Natural killer cell (primary cell): Measurements from ENCODE around the gene RAPGEF4. TPM values are rescaled to one million over a fixed set of nuclear protein-coding genes. Genes with fewer than 3 reads are reported as not detected.

Source experiments
- ATAC-seq, 3 donors: fragments of 150-1000 bp in 2 of 3; fragments of 200-7000 bp in 1 of 3; cut with Tn5 transposase; 1 replicate in 1 of 3; 2 replicates in 2 of 3; pipeline ENCODE4 v1.10.0; 2021; ENCODE audit warnings: mild to moderate bottlenecking in 2 of 3, moderate library complexity in 2 of 3
- DNase-seq, 2 donors: peaks; one replicate each; pipeline versions ENCODE4 v3.0.0 to v3.0.0-alpha.2; 2013 to 2021; ENCODE audit warnings: mixed read lengths in 1 of 2
- H3K27ac ChIP-seq: one replicate; pipeline ENCODE4 v1.5.1; 2013; ENCODE audit warnings: mild to moderate bottlenecking, low read length
- H3K27me3 ChIP-seq: one replicate; pipeline ENCODE4 v1.6.1; 2013; ENCODE audit warnings: low read length; ENCODE audit not compliant: control insufficient read depth, insufficient read depth
- H3K36me3 ChIP-seq: one replicate; pipeline ENCODE4 v1.6.1; 2013; ENCODE audit warnings: low read length; ENCODE audit not compliant: control insufficient read depth, insufficient read depth
- H3K4me1 ChIP-seq: one replicate; pipeline ENCODE4 v1.6.1; 2013; ENCODE audit warnings: low read length; ENCODE audit not compliant: control insufficient read depth, insufficient read depth
- H3K4me3 ChIP-seq: one replicate; pipeline ENCODE4 v1.5.1; 2013; ENCODE audit warnings: low read length
- H3K9me3 ChIP-seq: one replicate; pipeline ENCODE4 v1.6.1; 2013; ENCODE audit warnings: low read length; ENCODE audit not compliant: control insufficient read depth, insufficient read depth
- H3K27ac Mint-ChIP-seq, 2 donors: one replicate each; pipeline ENCODE4 v1.8.0; 2022; ENCODE audit warnings: mild to moderate bottlenecking in 2 of 2, mixed read lengths in 2 of 2, moderate library complexity in 1 of 2
- H3K27me3 Mint-ChIP-seq, 2 donors: one replicate each; pipeline ENCODE4 v1.8.0; 2022; ENCODE audit warnings: low read depth in 2 of 2, mixed read lengths in 2 of 2
- H3K36me3 Mint-ChIP-seq: one replicate; pipeline ENCODE4 v1.8.0; 2022; ENCODE audit warnings: mixed read lengths
- H3K4me1 Mint-ChIP-seq, 2 donors: one replicate each; pipeline ENCODE4 v1.8.0; 2022; ENCODE audit warnings: mixed read lengths in 2 of 2
- H3K4me3 Mint-ChIP-seq: one replicate; pipeline ENCODE4 v1.8.0; 2022; ENCODE audit warnings: mild to moderate bottlenecking, moderate library complexity, mixed read lengths
- H3K9me3 Mint-ChIP-seq, 2 donors: one replicate each; pipeline ENCODE4 v1.8.0; 2022; ENCODE audit warnings: mixed read lengths in 2 of 2
- WGBS: methylation state at CpG from one replicate; pipeline ENCODE4 v1.1.7; 2013; ENCODE audit warnings: missing lambda C conversion rate; ENCODE audit not compliant: insufficient coverage; 5-methylcytosine and 5-hydroxymethylcytosine counted together
- intact Hi-C: fragments of 100-400 bp; cut with micrococcal nuclease; formaldehyde crosslinking; loops from one replicate; pipeline ENCODE4 v1.14.2; 2022
- total RNA-seq, 4 donors: library from RNA; stranded (reverse); fragments of 120-200 nt in 1 of 4; gene quantifications; one replicate each; pipeline versions ENCODE4 v1.2.3 to v1.2.4, GENCODE V29; 2013 to 2022
- TF ChIP-seq, protein P1 (sequence below): fragments of 200-600 bp; IDR thresholded peaks from one replicate; pipeline ENCODE4 v1.8.0; 2022; ENCODE audit warnings: antibody characterized with exemption

Gene RAPGEF4
- total RNA-seq, 3 donors from 2014 or later (not counting 1 experiment from before 2014, with no cell fraction given) = 0.50 TPM; not detected in 2

DNA sequence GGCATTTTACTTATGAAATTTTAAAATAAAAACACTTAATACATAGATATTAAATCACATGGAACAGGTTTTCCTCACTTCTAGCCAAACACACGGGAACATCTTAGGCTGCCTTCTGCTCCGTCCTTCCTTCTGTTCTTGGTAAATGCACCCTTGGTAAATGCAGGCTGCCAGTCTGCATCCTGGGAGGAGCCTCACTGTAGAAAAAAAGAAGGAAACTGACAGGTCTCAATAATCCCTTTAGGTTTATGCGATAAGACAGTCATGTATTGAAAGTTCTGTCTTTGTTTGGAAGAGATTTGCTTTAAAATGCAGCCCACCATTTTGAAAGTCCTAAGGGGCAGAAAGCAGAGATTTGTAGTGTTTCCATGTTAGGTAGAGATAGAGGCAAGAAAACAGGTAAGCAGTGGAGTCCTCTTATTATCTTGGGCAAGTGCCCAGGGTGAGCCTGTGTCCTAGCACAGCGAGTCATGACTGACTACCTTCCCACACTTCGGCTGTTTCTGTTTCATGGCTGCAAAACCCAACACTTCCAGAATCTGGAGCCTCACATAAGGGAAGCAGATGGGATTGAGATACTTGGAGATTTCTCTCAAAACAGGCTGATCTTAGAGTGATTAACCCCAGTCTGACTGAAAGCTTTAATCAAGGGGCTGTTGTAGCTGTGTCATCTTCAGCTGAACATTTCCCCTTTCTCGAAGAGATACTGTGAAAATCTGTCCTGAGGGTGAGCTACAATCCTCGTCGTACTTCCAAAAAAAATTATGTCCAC lies 208.6 kb downstream of the RAPGEF4 start:
- Histone ChIP-seq H3K4me3 (no peak overlapping the region), H3K36me3 (no peaks in the 10 kb centered on the region), H3K4me1 (no peaks in the 10 kb centered on the region), H3K27ac (no peak overlapping the region), H3K27me3 (peaks cover 4% of the 10 kb centered on the region), H3K9me3 (no peaks in the 10 kb centered on the region)
- no peaks in the 10 kb centered on the region for H3K36me3 Mint-ChIP-seq
- intact Hi-C loops = no loop called here
- H3K27ac Mint-ChIP-seq = no peak overlapping the region
- no peaks in the 10 kb centered on the region for H3K9me3 Mint-ChIP-seq
- WGBS = 56% methylated on average over 7 of the region's 8 CpGs
- ATAC-seq (no peak), DNase-seq (no peak)
- peaks cover 9 to 17% of the 10 kb centered on the region in 2 donors for H3K27me3 Mint-ChIP-seq
- H3K4me3 Mint-ChIP-seq = no peak overlapping the region
- TF ChIP-seq, protein P1, sequence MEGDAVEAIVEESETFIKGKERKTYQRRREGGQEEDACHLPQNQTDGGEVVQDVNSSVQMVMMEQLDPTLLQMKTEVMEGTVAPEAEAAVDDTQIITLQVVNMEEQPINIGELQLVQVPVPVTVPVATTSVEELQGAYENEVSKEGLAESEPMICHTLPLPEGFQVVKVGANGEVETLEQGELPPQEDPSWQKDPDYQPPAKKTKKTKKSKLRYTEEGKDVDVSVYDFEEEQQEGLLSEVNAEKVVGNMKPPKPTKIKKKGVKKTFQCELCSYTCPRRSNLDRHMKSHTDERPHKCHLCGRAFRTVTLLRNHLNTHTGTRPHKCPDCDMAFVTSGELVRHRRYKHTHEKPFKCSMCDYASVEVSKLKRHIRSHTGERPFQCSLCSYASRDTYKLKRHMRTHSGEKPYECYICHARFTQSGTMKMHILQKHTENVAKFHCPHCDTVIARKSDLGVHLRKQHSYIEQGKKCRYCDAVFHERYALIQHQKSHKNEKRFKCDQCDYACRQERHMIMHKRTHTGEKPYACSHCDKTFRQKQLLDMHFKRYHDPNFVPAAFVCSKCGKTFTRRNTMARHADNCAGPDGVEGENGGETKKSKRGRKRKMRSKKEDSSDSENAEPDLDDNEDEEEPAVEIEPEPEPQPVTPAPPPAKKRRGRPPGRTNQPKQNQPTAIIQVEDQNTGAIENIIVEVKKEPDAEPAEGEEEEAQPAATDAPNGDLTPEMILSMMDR = no peak
- H3K4me1 Mint-ChIP-seq = no peaks in the 10 kb centered on the region

DNA sequence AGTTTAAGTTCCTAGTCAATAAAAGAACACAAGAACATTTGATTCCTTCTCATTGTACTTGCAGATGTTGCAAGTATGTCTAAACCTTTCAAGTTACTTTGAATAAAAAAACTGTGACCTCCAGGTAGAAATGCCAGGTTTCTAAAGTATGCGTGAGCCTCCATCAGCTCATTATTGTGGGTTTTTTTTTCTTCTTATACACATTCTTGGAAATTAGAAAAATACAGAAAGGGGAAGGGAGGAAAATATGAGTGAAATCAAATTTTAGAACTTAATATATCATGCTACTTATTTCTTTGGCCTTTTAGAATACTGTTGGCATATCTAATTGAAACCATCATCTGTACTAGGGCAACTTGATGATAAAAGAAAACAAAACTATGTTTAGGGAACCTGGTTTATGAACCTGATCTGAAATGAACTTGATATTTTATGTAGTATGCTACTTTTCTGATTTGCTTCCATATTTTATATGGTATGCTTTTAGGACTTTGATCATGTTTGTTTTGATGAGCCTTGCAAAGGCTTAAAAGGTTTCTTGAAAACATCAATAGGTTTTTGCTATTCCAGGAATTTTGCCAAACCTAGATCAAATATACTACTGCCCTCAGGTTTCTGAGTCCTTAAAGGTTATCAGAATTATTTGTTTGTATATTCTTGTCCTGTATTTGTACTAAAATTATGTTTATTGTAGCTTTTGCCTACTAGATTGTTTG lies 209.3 kb downstream of the RAPGEF4 start:
- no peaks in the 10 kb centered on the region for H3K9me3 ChIP-seq
- no peaks in the 10 kb centered on the region for H3K4me1 Mint-ChIP-seq
- no peaks in the 10 kb centered on the region for H3K4me1 ChIP-seq
- TF ChIP-seq, protein P1 = no peak
- no peaks in the 10 kb centered on the region for H3K9me3 Mint-ChIP-seq
- DNase-seq (no peak), ATAC-seq (no peak)
- no peaks in the 10 kb centered on the region for H3K36me3 ChIP-seq
- intact Hi-C loops = no loop called here
- no peaks in the 10 kb centered on the region for H3K36me3 Mint-ChIP-seq
- H3K27me3 ChIP-seq = peaks cover 4% of the 10 kb centered on the region
- H3K4me3 ChIP-seq = no peak overlapping the region
- H3K27me3 Mint-ChIP-seq = peaks cover 9 to 17% of the 10 kb centered on the region in 2 donors
- no peak overlapping the region for H3K4me3 Mint-ChIP-seq
- H3K27ac ChIP-seq = no peak overlapping the region
- no CpG with 5 or more reads among the region's 1 CpG for WGBS
- H3K27ac Mint-ChIP-seq = no peak overlapping the region

DNA sequence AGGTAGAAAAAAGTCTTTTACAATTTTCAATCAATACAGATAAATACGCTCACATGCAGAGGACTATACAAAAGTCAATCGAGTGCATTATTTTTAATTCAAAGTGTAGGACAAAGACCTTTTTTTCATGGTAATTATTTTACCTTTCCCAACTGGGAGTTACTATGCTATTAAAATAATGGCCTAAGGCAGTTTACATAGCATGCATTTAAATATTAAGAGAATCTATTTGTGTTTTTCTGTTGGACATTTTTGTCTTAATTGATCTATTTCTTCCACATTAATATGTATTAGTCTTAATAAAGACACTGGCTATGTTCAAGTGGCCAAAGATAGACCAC lies 209.8 kb downstream of the RAPGEF4 start:
- Mint-ChIP-seq H3K36me3 (no peaks in the 10 kb centered on the region), H3K27me3 (peaks cover 9 to 15% of the 10 kb centered on the region in 2 donors), H3K4me3 (no peak overlapping the region), H3K9me3 (no peaks in the 10 kb centered on the region), H3K4me1 (no peaks in the 10 kb centered on the region), H3K27ac (no peak overlapping the region)
- Histone ChIP-seq H3K27ac (no peak overlapping the region), H3K27me3 (peaks cover 2% of the 10 kb centered on the region), H3K4me3 (no peak overlapping the region), H3K36me3 (no peaks in the 10 kb centered on the region), H3K9me3 (no peaks in the 10 kb centered on the region), H3K4me1 (no peaks in the 10 kb centered on the region)
- DNase-seq (no peak), ATAC-seq (no peak)
- WGBS = no CpG with 5 or more reads among the region's 2 CpGs
- TF ChIP-seq, protein P1 = no peak
- intact Hi-C loops = no loop called here
